ENCODE measurements around the gene SURF1.
"Not testable (repeated sequence)": the region's sequence is repeated elsewhere in the genome, so short reads cannot be mapped to it uniquely, and the experiment has no call there.

SURF1 gene

GRCh38 chr9:133331641-133332380 lies 24.5 kb downstream of the SURF1 start:
- DNase-seq (ENCODE audit: low read depth) = no peak
- H3K4me3 ChIP-seq (ENCODE audit: low read depth, low read length) = no peak overlapping the region
- TF ChIP-seq MYC (IDR thresholded peaks at IDR 0.05; ENCODE audit: low read depth, low read length) = no peak
- TF ChIP-seq CTCF (IDR thresholded peaks at IDR 0.05; ENCODE audit: low read depth, low read length) = no peak
- TF ChIP-seq MAX (IDR thresholded peaks at IDR 0.05; ENCODE audit: low read depth, low read length) = no peak
- no peak for TF ChIP-seq POLR2A (IDR thresholded peaks at IDR 0.05; ENCODE audit: extremely low read depth, insufficient read length)

- no peak overlapping the region for H3K4me3 ChIP-seq (ENCODE audit: low read depth, low read length)
- no peak for DNase-seq (ENCODE audit: low read depth)
- no peak for TF ChIP-seq MAX (IDR thresholded peaks at IDR 0.05; ENCODE audit: low read depth, low read length)
- TF ChIP-seq MYC (IDR thresholded peaks at IDR 0.05; ENCODE audit: low read depth, low read length) = no peak
- no peak for TF ChIP-seq POLR2A (IDR thresholded peaks at IDR 0.05; ENCODE audit: extremely low read depth, insufficient read length)
- no peak for TF ChIP-seq CTCF (IDR thresholded peaks at IDR 0.05; ENCODE audit: low read depth, low read length)
These were observed 25.1 kb downstream of the SURF1 start for GRCh38 chr9:133331221-133331620.

- TF ChIP-seq CTCF (IDR thresholded peaks at IDR 0.05; ENCODE audit: low read depth, low read length) = peak; percentile 32
- not testable (repeated sequence) for H3K4me3 ChIP-seq (ENCODE audit: low read depth, low read length)
- DNase-seq (ENCODE audit: low read depth) = peak; percentile 29
These were observed 26.8 kb downstream of the SURF1 start for GRCh38 chr9:133329306-133330156.

GRCh38 chr9:133327834-133328484 lies 28.3 kb downstream of the SURF1 start:
- no peak for DNase-seq (ENCODE audit: low read depth)

GRCh38 chr9:133327021-133327420 lies 29.3 kb downstream of the SURF1 start:
- not testable (repeated sequence) for DNase-seq (ENCODE audit: low read depth)

More at GRCh38 chr9:133327834-133328484, 28.3 kb downstream of the SURF1 start:
- TF ChIP-seq CTCF (IDR thresholded peaks at IDR 0.05; ENCODE audit: low read depth, low read length) (no peak), POLR2A (IDR thresholded peaks at IDR 0.05; ENCODE audit: extremely low read depth, insufficient read length) (no peak), MAX (IDR thresholded peaks at IDR 0.05; ENCODE audit: low read depth, low read length) (no peak), MYC (IDR thresholded peaks at IDR 0.05; ENCODE audit: low read depth, low read length) (no peak)
- H3K4me3 ChIP-seq (ENCODE audit: low read depth, low read length) = no peak overlapping the region

GRCh38 chr9:133323991-133324703 lies 32.1 kb downstream of the SURF1 start:
- H3K4me3 ChIP-seq (ENCODE audit: low read depth, low read length) = no peak overlapping the region
- no peak for TF ChIP-seq MYC (IDR thresholded peaks at IDR 0.05; ENCODE audit: low read depth, low read length)
- TF ChIP-seq POLR2A (IDR thresholded peaks at IDR 0.05; ENCODE audit: extremely low read depth, insufficient read length) = no peak
- TF ChIP-seq MAX (IDR thresholded peaks at IDR 0.05; ENCODE audit: low read depth, low read length) = no peak
- TF ChIP-seq CTCF (IDR thresholded peaks at IDR 0.05; ENCODE audit: low read depth, low read length) = no peak
- no peak for DNase-seq (ENCODE audit: low read depth)

More at GRCh38 chr9:133327021-133327420, 29.3 kb downstream of the SURF1 start:
- not testable (repeated sequence) for H3K4me3 ChIP-seq (ENCODE audit: low read depth, low read length)

All from NB4 (cell line).